NB4 (cell line): Measurements from ENCODE around the gene TLR5.

Experiments
- CTCF ChIP-seq: IDR thresholded peaks from one replicate; pipeline ENCODE4 v1.5.1; 2012; ENCODE audit warnings: low read depth, low read length
- MYC ChIP-seq: IDR thresholded peaks from 2 replicates; pipeline ENCODE4 v1.6.1; 2011; ENCODE audit warnings: low read depth, low read length
- POLR2A ChIP-seq: IDR thresholded peaks from 2 replicates; pipeline ENCODE4 v1.6.1; 2011; ENCODE audit warnings: mild to moderate bottlenecking; ENCODE audit not compliant: insufficient read length; ENCODE audit errors: extremely low read depth

DNA sequence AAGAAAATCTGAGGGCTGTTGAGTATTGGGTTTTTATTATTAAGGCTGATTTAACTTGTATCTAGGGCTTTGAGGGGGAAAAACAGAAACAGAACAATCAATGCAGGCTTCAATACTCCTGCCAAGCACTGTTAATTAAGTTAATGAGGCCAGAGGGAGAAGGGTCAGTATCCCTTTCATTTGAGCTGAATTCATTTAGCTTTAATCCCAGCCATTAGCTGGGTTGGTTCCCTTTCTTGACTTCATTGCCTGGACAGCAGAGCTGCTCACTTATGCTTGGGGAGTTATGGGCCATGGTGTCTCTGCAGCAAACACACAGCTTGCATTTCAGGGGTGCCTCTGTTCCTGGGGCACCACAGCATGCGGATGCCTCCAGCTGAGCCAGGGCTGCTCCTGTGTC, 16.3 kb downstream of the TLR5 start:
- TF ChIP-seq CTCF = no peak
- no peak for TF ChIP-seq POLR2A
- TF ChIP-seq MYC = no peak
